LNCaP clone FGC (cell line): ENCODE measurements around the gene GATA2.

Experiments used
- DNase-seq: peaks from one replicate; pipeline ENCODE4 v3.0.0-alpha.2; 2011; ENCODE audit warnings: low read depth
- H3K4me3 ChIP-seq: 2 replicates; pipeline ENCODE4 v1.5.1; 2011; ENCODE audit warnings: mild to moderate bottlenecking, low read depth, low read length, control low read depth
- CTCF ChIP-seq: IDR thresholded peaks from 2 replicates; pipeline ENCODE4 v1.5.1; 2012; ENCODE audit warnings: mild to moderate bottlenecking; ENCODE audit not compliant: control insufficient read depth, insufficient read depth; ENCODE audit errors: extremely low read depth

GATA2 gene

DNA sequence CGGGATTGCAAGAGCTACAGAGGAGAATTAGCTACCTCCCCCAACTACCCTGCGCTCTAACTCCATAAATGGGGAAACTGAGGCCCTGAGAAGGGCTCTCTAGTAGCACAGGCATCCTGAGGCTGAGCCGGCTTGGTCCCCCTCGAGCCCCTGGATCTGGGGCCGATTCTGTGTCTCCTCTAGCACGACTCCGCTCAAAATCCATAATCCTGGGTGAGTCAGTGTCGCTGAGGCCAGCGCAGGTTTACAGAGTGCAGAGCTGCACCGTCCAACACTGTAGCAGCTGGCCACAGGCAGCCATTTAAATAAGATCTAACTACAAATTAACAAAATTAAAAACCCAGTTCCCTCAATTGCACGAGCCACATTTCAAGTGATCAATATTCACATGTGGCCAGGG, 10.8 kb downstream of the GATA2 start:
- DNase-seq = no peak
- TF ChIP-seq CTCF = no peak
- H3K4me3 ChIP-seq = no peak overlapping the region

DNA sequence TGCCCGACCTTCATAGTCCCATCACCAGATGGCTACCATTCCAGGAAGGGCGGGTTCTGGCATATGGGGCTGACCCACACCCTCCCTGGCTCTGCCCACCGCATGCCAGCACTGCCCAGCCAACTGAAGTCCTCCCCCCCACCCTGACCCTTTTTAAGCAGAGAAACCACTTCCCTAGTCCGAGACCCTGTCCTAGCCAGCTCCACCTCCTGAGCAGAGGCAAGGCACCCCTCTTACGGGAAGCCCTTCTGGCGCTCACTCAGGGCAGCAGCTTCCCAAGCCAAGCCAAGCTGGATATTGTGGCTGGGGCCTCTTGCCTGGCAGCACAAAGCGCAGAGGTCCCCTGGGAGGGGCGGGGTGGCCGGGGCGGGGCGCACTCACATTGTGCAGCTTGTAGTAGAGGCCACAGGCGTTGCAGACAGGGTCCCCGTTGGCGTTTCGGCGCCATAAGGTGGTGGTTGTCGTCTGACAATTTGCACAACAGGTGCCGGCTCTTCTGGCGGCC, 11.5 kb downstream of the GATA2 start:
- no peak overlapping the region for H3K4me3 ChIP-seq
- no peak for DNase-seq
- TF ChIP-seq CTCF = no peak

DNA sequence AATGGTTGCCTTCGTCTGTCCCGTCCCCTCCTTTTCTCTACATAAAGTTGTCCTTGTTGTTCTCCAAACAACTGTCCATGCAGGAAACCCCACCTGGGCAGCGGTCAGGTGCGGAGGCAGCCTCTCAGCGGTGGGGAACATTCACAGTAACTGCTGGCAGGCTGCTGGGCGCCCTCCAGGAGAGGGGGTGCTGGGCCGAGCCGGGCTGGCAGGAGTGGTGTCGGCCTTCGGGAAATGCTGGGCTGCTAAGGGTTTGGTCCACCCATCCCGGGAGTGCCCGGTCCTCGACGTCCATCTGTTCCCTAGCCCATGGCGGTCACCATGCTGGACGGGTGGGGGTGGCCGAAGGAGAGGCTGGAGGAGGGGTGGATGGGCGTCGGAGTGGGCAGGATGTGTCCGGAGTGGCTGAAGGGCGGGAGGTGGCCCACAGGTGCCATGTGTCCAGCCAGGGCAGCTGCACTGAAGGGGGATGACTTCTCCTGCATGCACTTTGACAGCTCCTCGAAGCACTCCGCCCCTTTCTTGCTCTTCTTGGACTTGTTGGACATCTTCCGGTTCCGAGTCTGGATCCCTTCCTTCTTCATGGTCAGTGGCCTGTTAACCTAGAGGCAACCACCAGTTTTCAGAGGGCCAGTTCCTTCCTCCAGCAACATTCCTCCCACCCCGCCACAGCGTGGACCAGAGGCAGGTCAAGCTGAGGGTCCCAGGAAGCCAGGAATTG, 12.1 kb downstream of the GATA2 start:
- no peak overlapping the region for H3K4me3 ChIP-seq
- no peak for TF ChIP-seq CTCF
- DNase-seq = no peak

DNA sequence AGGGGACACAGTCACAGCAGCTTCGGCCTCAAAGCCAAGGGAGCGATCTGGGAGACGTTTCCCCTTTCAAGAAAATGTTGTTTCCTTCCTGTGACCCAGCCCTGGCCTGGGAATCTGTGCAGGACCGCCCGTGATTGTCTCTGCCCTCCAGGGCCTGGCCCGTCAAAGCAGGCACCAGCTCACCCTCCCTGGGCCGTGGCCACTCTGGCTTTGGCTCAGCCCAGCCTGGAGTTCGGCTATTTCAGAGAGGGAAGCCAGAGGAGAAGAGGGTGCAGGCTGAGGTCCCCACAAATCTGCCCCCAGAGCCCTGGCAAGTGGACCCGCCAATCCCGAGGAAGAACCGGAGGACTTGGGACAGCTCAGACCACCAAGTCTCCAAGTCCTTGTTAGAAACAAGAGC, 12.7 kb downstream of the GATA2 start:
- no peak for TF ChIP-seq CTCF
- no peak for DNase-seq
- no peak overlapping the region for H3K4me3 ChIP-seq

DNA sequence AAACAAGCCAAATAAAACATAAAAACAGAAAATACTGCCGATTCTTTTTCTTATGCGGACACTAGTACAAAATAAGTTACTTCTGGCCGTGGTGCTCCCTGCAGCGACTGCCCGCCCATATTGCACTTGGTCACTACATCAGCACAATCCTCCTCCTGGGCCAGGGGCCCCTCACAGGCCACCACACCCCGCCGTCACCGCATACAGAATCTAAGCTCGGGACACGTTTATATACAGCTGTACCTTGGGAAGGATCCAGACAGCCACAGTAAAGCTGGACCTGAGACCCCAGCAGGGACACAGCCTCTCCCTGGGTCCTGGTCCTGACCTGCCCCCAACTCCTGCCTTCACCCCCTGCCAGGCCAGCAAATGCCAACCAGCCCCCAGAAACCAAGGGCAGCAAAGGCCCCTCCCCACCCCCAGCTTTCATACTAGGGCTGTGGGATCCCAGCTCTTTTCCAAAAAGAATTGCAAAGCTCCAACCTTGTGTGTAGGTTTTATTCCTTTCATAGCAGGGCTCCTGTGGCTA, 13.4 kb downstream of the GATA2 start:
- H3K4me3 ChIP-seq = no peak overlapping the region
- no peak for TF ChIP-seq CTCF
- no peak for DNase-seq

- H3K4me3 ChIP-seq = no peak overlapping the region
- TF ChIP-seq CTCF = no peak
- DNase-seq = no peak
These were observed 14.2 kb downstream of the GATA2 start for GRCh38 chr3:128478576-128479506.
